OCI-LY3 (cell line): ENCODE data around the gene MYH10.
A peak's percentile ranks its signal among the peaks of the same experiment; 100 is the strongest.

Experiments used
- H2AFZ ChIP-seq: fragments of 200-600, 300-600 bp; shearing (Covaris generic); 2 replicates; pipeline ENCODE4 v1.6.0; 2014; ENCODE audit warnings: antibody characterized with exemption, low read depth, low read length
- H3K27ac ChIP-seq: fragments of 200-600, 300-600 bp; sonication (generic); 2 replicates; pipeline ENCODE4 v1.5.1; 2014; ENCODE audit warnings: mild to moderate bottlenecking, low read length, moderate library complexity, mixed read lengths
- H3K27me3 ChIP-seq: fragments of 200-600, 300-600 bp; sonication (generic); 2 replicates; pipeline ENCODE4 v1.6.1; 2014; ENCODE audit warnings: low read depth, low read length, mixed read lengths
- H3K36me3 ChIP-seq: fragments of 200-600, 300-600 bp; sonication (generic); replicated peaks from 2 replicates; pipeline ENCODE3; 2014; ENCODE audit warnings: low read depth, low read length, mixed read lengths
- H3K4me1 ChIP-seq: fragments of 300-600, 200-600 bp; sonication (generic); 2 replicates; pipeline ENCODE4 v1.6.1; 2014; ENCODE audit warnings: low read length, mixed read lengths
- H3K4me2 ChIP-seq: fragments of 200-600, 300-600 bp; sonication (generic); 2 replicates; pipeline ENCODE4 v1.6.1; 2014; ENCODE audit warnings: low read length, mixed read lengths
- H3K4me3 ChIP-seq: fragments of 300-600, 200-600 bp; sonication (generic); 2 replicates; pipeline ENCODE4 v1.5.1; 2014; ENCODE audit warnings: antibody characterized with exemption, mild to moderate bottlenecking, low read length, moderate library complexity
- H3K79me2 ChIP-seq: fragments of 300-600, 200-600 bp; shearing (Covaris generic); 2 replicates; pipeline ENCODE4 v1.6.1; 2014; ENCODE audit warnings: mild to moderate bottlenecking, low read length, mixed read lengths
- H3K9ac ChIP-seq: fragments of 300-600, 200-600 bp; shearing (Covaris generic); 2 replicates; pipeline ENCODE4 v1.6.0; 2014; ENCODE audit warnings: mild to moderate bottlenecking, low read length, moderate library complexity
- H3K9me3 ChIP-seq: fragments of 200-600, 300-600 bp; shearing (Covaris generic); 2 replicates; pipeline ENCODE4 v1.6.1; 2014; ENCODE audit warnings: low read length, mixed read lengths; ENCODE audit not compliant: insufficient read depth
- H4K20me1 ChIP-seq: fragments of 200-600, 300-600 bp; sonication (generic); 2 replicates; pipeline ENCODE4 v1.6.1; 2016; ENCODE audit warnings: low read length, mixed read lengths; ENCODE audit not compliant: insufficient read depth
- CTCF ChIP-seq: fragments of 200-600, 300-600 bp; sonication (generic); IDR thresholded peaks from 2 replicates; pipeline ENCODE4 v1.5.1; 2014; ENCODE audit warnings: antibody characterized with exemption, low read length, low read depth
- EZH2phosphoT487 ChIP-seq: fragments of 200-600 bp; shearing (Covaris generic); IDR thresholded peaks from 2 replicates; pipeline ENCODE4 v1.6.1; 2018; ENCODE audit warnings: antibody characterized with exemption, mixed run types, low read depth

The MYH10 gene

GRCh38 chr17:8563981-8564602 is 66.4 kb downstream of the MYH10 start:
- no peak overlapping the region for H3K27ac ChIP-seq
- no peaks in the 10 kb centered on the region for H4K20me1 ChIP-seq
- no peak overlapping the region for H3K4me3 ChIP-seq
- peaks cover 15% of the 10 kb centered on the region for H3K4me1 ChIP-seq
- H3K9me3 ChIP-seq: no peaks in the 10 kb centered on the region
- H3K9ac ChIP-seq: no peak overlapping the region
- H3K79me2 ChIP-seq: no peaks in the 10 kb centered on the region
- no peak overlapping the region for H2AFZ ChIP-seq
- no peaks in the 10 kb centered on the region for H3K36me3 ChIP-seq
- TF ChIP-seq EZH2phosphoT487 (no peak), CTCF (no peak)
- H3K27me3 ChIP-seq: no peaks in the 10 kb centered on the region
- no peak overlapping the region for H3K4me2 ChIP-seq

- H3K4me3 ChIP-seq: no peak overlapping the region
- H3K27ac ChIP-seq: no peak overlapping the region
- H3K79me2 ChIP-seq: no peaks in the 10 kb centered on the region
- no peaks in the 10 kb centered on the region for H3K36me3 ChIP-seq
- peaks cover 15% of the 10 kb centered on the region for H3K4me1 ChIP-seq
- H3K27me3 ChIP-seq: no peaks in the 10 kb centered on the region
- H3K9me3 ChIP-seq: no peaks in the 10 kb centered on the region
- H3K9ac ChIP-seq: no peak overlapping the region
- H2AFZ ChIP-seq: no peak overlapping the region
- TF ChIP-seq CTCF (no peak), EZH2phosphoT487 (no peak)
- H4K20me1 ChIP-seq: no peaks in the 10 kb centered on the region
- peak overlapping the region; percentile 70; the same call in 1 of the 2 replicates for H3K4me2 ChIP-seq
These were observed 67.3 kb downstream of the MYH10 start for GRCh38 chr17:8563024-8563776.

GRCh38 chr17:8558144-8558543 is 72.4 kb downstream of the MYH10 start:
- Histone ChIP-seq H3K79me2 (no peaks in the 10 kb centered on the region), H3K4me3 (no peak overlapping the region), H3K27me3 (no peaks in the 10 kb centered on the region), H3K4me1 (peaks cover 15% of the 10 kb centered on the region), H3K9me3 (no peaks in the 10 kb centered on the region), H3K4me2 (no peak overlapping the region), H2AFZ (no peak overlapping the region), H3K27ac (no peak overlapping the region), H3K36me3 (no peaks in the 10 kb centered on the region), H3K9ac (no peak overlapping the region), H4K20me1 (no peaks in the 10 kb centered on the region)
- no peak for TF ChIP-seq CTCF
- no peak for TF ChIP-seq EZH2phosphoT487

- H3K27ac ChIP-seq: no peak overlapping the region
- H4K20me1 ChIP-seq: no peaks in the 10 kb centered on the region
- H3K36me3 ChIP-seq: no peaks in the 10 kb centered on the region
- TF ChIP-seq CTCF (no peak), EZH2phosphoT487 (no peak)
- H2AFZ ChIP-seq: no peak overlapping the region
- H3K4me1 ChIP-seq: peaks cover 7% of the 10 kb centered on the region
- no peak overlapping the region for H3K9ac ChIP-seq
- no peak overlapping the region for H3K4me2 ChIP-seq
- H3K4me3 ChIP-seq: no peak overlapping the region
- no peaks in the 10 kb centered on the region for H3K27me3 ChIP-seq
- no peaks in the 10 kb centered on the region for H3K9me3 ChIP-seq
- no peaks in the 10 kb centered on the region for H3K79me2 ChIP-seq
These were observed 73.2 kb downstream of the MYH10 start for GRCh38 chr17:8557176-8557806.
